ENCODE results near the gene FPR1. TPM values are rescaled to one million over a fixed set of nuclear protein-coding genes. Genes with fewer than 3 reads are reported as not detected.

The FPR1 gene
- total RNA-seq, 1 donor: not detected

DNA sequence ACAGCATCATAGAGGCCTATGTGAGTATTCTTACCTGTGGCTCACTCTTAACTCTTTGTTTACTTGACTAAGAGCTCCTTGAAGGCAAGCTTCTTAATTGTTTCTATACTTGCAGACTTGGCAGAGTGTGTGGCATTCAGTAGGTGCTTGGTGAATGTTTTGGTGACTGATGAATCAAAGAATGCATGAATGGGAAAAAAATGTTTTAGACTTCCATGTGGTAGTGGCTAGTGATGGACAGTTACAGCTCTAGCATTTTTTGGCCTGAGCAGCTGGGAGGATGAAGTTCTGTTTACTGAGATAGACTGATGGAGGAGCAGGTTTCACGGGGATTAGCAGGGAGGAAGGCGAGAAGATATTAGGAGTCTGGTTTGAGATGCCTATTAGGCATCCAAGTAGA is 41.5 kb downstream of the FPR1 start:
- TF ChIP-seq, protein P1, sequence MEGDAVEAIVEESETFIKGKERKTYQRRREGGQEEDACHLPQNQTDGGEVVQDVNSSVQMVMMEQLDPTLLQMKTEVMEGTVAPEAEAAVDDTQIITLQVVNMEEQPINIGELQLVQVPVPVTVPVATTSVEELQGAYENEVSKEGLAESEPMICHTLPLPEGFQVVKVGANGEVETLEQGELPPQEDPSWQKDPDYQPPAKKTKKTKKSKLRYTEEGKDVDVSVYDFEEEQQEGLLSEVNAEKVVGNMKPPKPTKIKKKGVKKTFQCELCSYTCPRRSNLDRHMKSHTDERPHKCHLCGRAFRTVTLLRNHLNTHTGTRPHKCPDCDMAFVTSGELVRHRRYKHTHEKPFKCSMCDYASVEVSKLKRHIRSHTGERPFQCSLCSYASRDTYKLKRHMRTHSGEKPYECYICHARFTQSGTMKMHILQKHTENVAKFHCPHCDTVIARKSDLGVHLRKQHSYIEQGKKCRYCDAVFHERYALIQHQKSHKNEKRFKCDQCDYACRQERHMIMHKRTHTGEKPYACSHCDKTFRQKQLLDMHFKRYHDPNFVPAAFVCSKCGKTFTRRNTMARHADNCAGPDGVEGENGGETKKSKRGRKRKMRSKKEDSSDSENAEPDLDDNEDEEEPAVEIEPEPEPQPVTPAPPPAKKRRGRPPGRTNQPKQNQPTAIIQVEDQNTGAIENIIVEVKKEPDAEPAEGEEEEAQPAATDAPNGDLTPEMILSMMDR (IDR thresholded peaks at IDR 0.05; ENCODE audit: insufficient read depth, low read length): no peak
- DNase-seq (ENCODE audit: low read depth): peak; percentile 32
- no peak overlapping the region for H3K4me3 ChIP-seq (ENCODE audit: low read depth, low read length)

DNA sequence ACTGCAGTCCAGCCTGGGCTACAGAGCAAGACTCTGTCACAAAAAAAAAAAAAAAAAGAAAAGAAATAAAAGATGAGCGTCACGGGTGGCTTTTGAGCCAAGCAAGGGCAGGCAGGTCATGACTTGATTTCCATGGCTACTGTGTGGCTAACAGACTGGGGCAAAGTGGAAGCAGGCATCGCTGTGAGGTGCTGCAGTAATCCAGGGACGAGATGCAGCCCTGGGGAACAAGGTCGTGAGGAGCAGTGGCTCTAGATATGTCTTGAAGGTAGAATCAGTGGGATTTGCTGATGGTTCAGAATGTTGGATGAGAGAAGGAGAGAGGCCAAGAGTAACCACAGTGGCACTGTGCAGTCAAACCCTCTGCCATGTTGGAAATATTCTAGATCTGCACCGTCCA is 42.1 kb downstream of the FPR1 start:
- no peak overlapping the region for H3K4me3 ChIP-seq (ENCODE audit: low read depth, low read length)
- DNase-seq (ENCODE audit: low read depth): no peak
- TF ChIP-seq, protein P1 (IDR thresholded peaks at IDR 0.05; ENCODE audit: insufficient read depth, low read length): no peak

DNA sequence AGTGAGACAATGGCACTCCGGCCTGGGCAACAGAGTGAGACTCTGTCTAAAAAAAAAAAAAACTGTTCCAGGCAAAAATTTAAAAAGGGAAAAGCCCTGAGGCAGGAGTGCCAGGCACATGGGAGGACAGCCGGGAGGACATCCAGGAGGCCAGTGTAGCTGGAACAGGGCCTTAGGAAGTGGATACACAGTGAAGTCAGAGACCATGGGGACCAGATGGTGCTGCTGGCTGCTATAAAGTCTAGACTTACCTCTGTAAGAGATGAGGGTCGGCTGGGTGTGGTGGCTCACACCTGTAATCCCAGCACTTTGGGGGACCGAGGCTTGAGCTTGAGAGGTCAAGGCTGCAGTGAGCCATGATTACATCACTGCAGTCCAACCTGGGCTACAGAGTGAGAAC is 42.9 kb downstream of the FPR1 start:
- no peak for DNase-seq (ENCODE audit: low read depth)
- TF ChIP-seq, protein P1 (IDR thresholded peaks at IDR 0.05; ENCODE audit: insufficient read depth, low read length): no peak

DNA sequence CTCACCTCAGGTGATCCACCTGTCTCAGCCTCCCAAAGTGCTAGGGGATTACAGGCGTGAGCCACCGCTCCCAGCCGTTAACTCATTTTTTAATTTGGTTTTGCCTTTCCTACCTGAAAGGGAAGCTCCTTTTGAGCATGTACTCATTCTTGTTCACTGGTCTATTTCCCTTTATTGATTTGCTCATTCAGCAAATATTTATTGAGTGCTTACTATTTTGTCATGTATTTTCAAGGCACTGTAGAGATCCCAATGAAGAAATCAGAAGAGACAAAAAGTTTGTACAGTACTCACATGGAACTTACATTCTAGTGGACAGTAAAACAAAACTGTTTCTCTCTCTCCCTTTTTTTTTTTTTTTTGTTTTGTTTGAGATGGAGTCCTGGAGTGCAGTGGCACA is 44.8 kb downstream of the FPR1 start:
- H3K4me3 ChIP-seq (ENCODE audit: low read depth, low read length): no peak overlapping the region
- DNase-seq (ENCODE audit: low read depth): no peak
- TF ChIP-seq, protein P1 (IDR thresholded peaks at IDR 0.05; ENCODE audit: insufficient read depth, low read length): no peak

More for the DNA sequence above, 42.9 kb downstream of the FPR1 start:
- H3K4me3 ChIP-seq (ENCODE audit: low read depth, low read length): no peak overlapping the region

DNA sequence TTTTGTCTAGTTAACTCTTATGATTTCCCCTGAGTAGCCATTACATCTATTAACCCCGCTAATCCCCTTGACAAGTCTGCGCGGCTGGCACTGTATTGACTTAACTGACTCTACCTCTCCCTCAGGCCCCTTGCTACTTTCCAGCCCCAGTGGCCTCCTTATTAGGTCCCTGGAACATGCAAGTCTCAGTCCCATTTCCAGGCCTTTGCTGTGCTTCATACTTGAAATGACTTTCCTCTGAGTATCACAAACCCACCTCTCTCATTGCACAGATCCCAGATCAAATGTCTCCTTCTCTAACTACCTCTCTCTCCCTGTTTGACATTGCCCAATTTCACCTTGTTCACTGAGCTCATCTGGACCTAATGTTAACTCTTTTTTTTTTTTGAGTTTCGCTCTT is 45.4 kb downstream of the FPR1 start:
- no peak for DNase-seq (ENCODE audit: low read depth)
- TF ChIP-seq, protein P1 (IDR thresholded peaks at IDR 0.05; ENCODE audit: insufficient read depth, low read length): no peak
- H3K4me3 ChIP-seq (ENCODE audit: low read depth, low read length): no peak overlapping the region

DNA sequence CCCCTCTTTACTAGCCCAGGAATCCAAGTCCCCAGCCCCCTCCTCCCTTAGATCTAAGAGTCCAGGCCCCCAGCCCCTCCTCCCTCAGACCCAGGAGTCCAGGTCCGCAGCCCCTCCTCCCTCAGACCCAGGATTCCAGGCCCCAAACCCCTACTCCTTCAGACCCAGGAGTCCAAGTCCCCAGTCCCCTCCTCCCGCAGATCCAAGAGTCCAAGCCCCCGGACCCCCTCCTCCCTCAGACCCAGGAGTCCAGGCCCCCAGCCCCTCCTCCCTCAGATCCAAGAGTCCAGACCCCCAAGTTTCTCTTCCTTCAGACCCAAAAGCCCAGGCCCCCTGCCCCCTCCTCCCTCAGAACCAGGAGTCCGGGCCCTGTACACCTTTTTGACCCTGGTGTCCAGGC is 47.1 kb downstream of the FPR1 start:
- peak overlapping the region; percentile 71 for H3K4me3 ChIP-seq (ENCODE audit: low read depth, low read length)
- TF ChIP-seq, protein P1 (IDR thresholded peaks at IDR 0.05; ENCODE audit: insufficient read depth, low read length): no peak
- DNase-seq (ENCODE audit: low read depth): no peak
